Activated T-cell treated with anti-CD3 and anti-CD28 coated beads, Interleukin-2, amount 50 U/mL, for 24 hours (primary cell): ENCODE measurements around the gene ATP6V0D1.

Source experiments
- DNase-seq: peaks from one replicate; pipeline ENCODE4 v3.0.0-alpha.2; 2020
- H3K27ac Mint-ChIP-seq: 2 replicates; pipeline ENCODE4 v1.8.0; 2020; ENCODE audit warnings: mild to moderate bottlenecking, mixed read lengths
- H3K27me3 Mint-ChIP-seq: 2 replicates; pipeline ENCODE4 v1.8.0; 2020; ENCODE audit warnings: mixed read lengths
- H3K36me3 Mint-ChIP-seq: 2 replicates; pipeline ENCODE4 v1.8.0; 2020; ENCODE audit warnings: low read depth, mixed read lengths
- H3K4me1 Mint-ChIP-seq: 2 replicates; pipeline ENCODE4 v1.8.0; 2020; ENCODE audit warnings: low read depth, mixed read lengths
- H3K4me3 Mint-ChIP-seq: 2 replicates; pipeline ENCODE4 v1.8.0; 2020; ENCODE audit warnings: mild to moderate bottlenecking, moderate library complexity, mixed read lengths
- H3K9me3 Mint-ChIP-seq: 2 replicates; pipeline ENCODE4 v1.8.0; 2020; ENCODE audit warnings: mixed read lengths

Gene ATP6V0D1

GRCh38 chr16:67396159-67397035 lies 84.6 kb downstream of the ATP6V0D1 start:
- Mint-ChIP-seq H3K27ac (no peak overlapping the region), H3K4me1 (peaks cover 9% of the 10 kb centered on the region), H3K36me3 (no peaks in the 10 kb centered on the region), H3K9me3 (no peaks in the 10 kb centered on the region), H3K4me3 (no peak overlapping the region), H3K27me3 (peaks cover 45% of the 10 kb centered on the region)
- no peak for DNase-seq

- no peak for DNase-seq
- H3K27me3 Mint-ChIP-seq, result peaks cover 45% of the 10 kb centered on the region
- H3K27ac Mint-ChIP-seq, result no peak overlapping the region
- H3K36me3 Mint-ChIP-seq, result no peaks in the 10 kb centered on the region
- no peak overlapping the region for H3K4me3 Mint-ChIP-seq
- peaks cover 9% of the 10 kb centered on the region for H3K4me1 Mint-ChIP-seq
- H3K9me3 Mint-ChIP-seq, result no peaks in the 10 kb centered on the region
These were observed 85.3 kb downstream of the ATP6V0D1 start for GRCh38 chr16:67395458-67396158.

- Mint-ChIP-seq H3K27ac (no peak overlapping the region), H3K27me3 (peaks cover 45% of the 10 kb centered on the region), H3K4me3 (no peak overlapping the region), H3K4me1 (peaks cover 9% of the 10 kb centered on the region), H3K36me3 (no peaks in the 10 kb centered on the region), H3K9me3 (no peaks in the 10 kb centered on the region)
- no peak for DNase-seq
These were observed 85.9 kb downstream of the ATP6V0D1 start for GRCh38 chr16:67395105-67395457.

GRCh38 chr16:67394155-67395104 lies 86.5 kb downstream of the ATP6V0D1 start:
- no peaks in the 10 kb centered on the region for H3K9me3 Mint-ChIP-seq
- H3K36me3 Mint-ChIP-seq, result no peaks in the 10 kb centered on the region
- H3K4me3 Mint-ChIP-seq, result peak overlapping the region; percentile 10
- DNase-seq, result no peak
- H3K4me1 Mint-ChIP-seq, result peaks cover 9% of the 10 kb centered on the region
- peaks cover 45% of the 10 kb centered on the region for H3K27me3 Mint-ChIP-seq
- H3K27ac Mint-ChIP-seq, result no peak overlapping the region

GRCh38 chr16:67393788-67394154 lies 87.2 kb downstream of the ATP6V0D1 start:
- peaks cover 9% of the 10 kb centered on the region for H3K4me1 Mint-ChIP-seq
- H3K9me3 Mint-ChIP-seq, result no peaks in the 10 kb centered on the region
- H3K27ac Mint-ChIP-seq, result no peak overlapping the region
- H3K27me3 Mint-ChIP-seq, result peaks cover 45% of the 10 kb centered on the region
- no peaks in the 10 kb centered on the region for H3K36me3 Mint-ChIP-seq
- no peak for DNase-seq
- peak overlapping the region; percentile 10 for H3K4me3 Mint-ChIP-seq

GRCh38 chr16:67393111-67393787 lies 87.7 kb downstream of the ATP6V0D1 start, which contains the start of gene TPPP3:
TSS of gene TPPP3 (minus strand) at chr16:67393498. CDS start at chr16:67391111, 2,387 bp downstream.
- no peak within 1 kb of the TSS for H3K27ac Mint-ChIP-seq
- DNase-seq, result peak; percentile 54
- peaks cover 43% of the 10 kb centered on the region for H3K27me3 Mint-ChIP-seq
- H3K4me3 Mint-ChIP-seq, result peak within 1 kb of the TSS; percentile 10
- H3K9me3 Mint-ChIP-seq, result no peaks in the 10 kb centered on the region
- no peaks in the 10 kb centered on the region for H3K36me3 Mint-ChIP-seq
- H3K4me1 Mint-ChIP-seq, result peaks cover 9% of the 10 kb centered on the region

GRCh38 chr16:67392301-67393059 lies 88.5 kb downstream of the ATP6V0D1 start:
- Mint-ChIP-seq H3K4me3 (no peak overlapping the region), H3K4me1 (peaks cover 9% of the 10 kb centered on the region), H3K27ac (no peak overlapping the region), H3K27me3 (peaks cover 41% of the 10 kb centered on the region), H3K9me3 (no peaks in the 10 kb centered on the region), H3K36me3 (no peaks in the 10 kb centered on the region)
- DNase-seq, result peak; percentile 23

- H3K27ac Mint-ChIP-seq, result no peak overlapping the region
- no peaks in the 10 kb centered on the region for H3K9me3 Mint-ChIP-seq
- DNase-seq, result peak; percentile 25
- H3K27me3 Mint-ChIP-seq, result peaks cover 36% of the 10 kb centered on the region
- no peak overlapping the region for H3K4me3 Mint-ChIP-seq
- H3K36me3 Mint-ChIP-seq, result no peaks in the 10 kb centered on the region
- H3K4me1 Mint-ChIP-seq, result peaks cover 9% of the 10 kb centered on the region
These were observed 89.3 kb downstream of the ATP6V0D1 start for GRCh38 chr16:67391424-67392300.

GRCh38 chr16:67390816-67391423 lies 90.0 kb downstream of the ATP6V0D1 start:
- DNase-seq, result no peak
- no peak overlapping the region for H3K4me3 Mint-ChIP-seq
- H3K27me3 Mint-ChIP-seq, result peaks cover 34% of the 10 kb centered on the region
- no peak overlapping the region for H3K27ac Mint-ChIP-seq
- H3K36me3 Mint-ChIP-seq, result no peaks in the 10 kb centered on the region
- H3K4me1 Mint-ChIP-seq, result peaks cover 9% of the 10 kb centered on the region
- no peaks in the 10 kb centered on the region for H3K9me3 Mint-ChIP-seq

- no peaks in the 10 kb centered on the region for H3K36me3 Mint-ChIP-seq
- H3K27ac Mint-ChIP-seq, result no peak overlapping the region
- no peak overlapping the region for H3K4me3 Mint-ChIP-seq
- peaks cover 26% of the 10 kb centered on the region for H3K27me3 Mint-ChIP-seq
- H3K9me3 Mint-ChIP-seq, result no peaks in the 10 kb centered on the region
- peaks cover 16% of the 10 kb centered on the region for H3K4me1 Mint-ChIP-seq
- DNase-seq, result no peak
These were observed 90.8 kb downstream of the ATP6V0D1 start for GRCh38 chr16:67389911-67390815.

- Mint-ChIP-seq H3K27me3 (peaks cover 13% of the 10 kb centered on the region), H3K4me1 (peaks cover 14% of the 10 kb centered on the region), H3K9me3 (no peaks in the 10 kb centered on the region)
These were observed 92.4 kb downstream of the ATP6V0D1 start for GRCh38 chr16:67388591-67388990.

More at GRCh38 chr16:67388591-67388990, 92.4 kb downstream of the ATP6V0D1 start:
- Mint-ChIP-seq H3K27ac (no peak overlapping the region), H3K36me3 (no peaks in the 10 kb centered on the region), H3K4me3 (no peak overlapping the region)
- no peak for DNase-seq
